ENCODE results near the gene MAB21L2. TPM values are rescaled to one million over a fixed set of nuclear protein-coding genes. Genes with fewer than 3 reads are reported as not detected.

MAB21L2 gene
- total RNA-seq, 1 donor from 2014 or later, result 0.05 TPM

DNA sequence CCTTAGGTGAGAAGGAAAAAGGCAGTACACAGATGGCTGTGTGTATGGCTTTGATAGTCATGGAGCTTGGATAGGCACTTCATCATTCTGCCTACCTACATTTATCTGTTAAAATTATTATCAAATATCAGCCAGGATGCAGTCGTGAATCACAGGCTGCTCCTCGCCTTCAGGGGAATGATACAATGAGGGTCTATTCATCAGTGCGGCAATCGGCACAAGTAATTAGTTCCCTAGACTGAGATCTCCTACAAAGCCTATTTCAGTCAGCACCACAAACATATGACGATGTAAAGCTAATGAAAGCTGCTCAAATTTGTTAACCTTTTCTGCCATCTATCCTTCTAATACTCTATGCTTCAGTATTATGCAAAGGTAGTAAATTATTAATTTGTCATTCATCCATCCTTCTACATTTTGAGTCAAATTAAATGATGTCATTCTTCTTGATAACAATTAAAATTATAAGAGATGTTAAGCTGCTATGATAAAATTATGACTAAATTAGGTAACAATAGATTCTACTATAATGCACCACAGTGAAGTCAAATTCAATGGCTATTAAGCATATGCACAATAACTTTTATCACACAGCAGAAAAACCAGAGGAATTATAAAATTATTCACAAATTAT, 19.0 kb downstream of the MAB21L2 start:
- intact Hi-C loops (cut with micrococcal nuclease), result no loop called here

GRCh38 chr4:150609131-150609530, 27.2 kb downstream of the MAB21L2 start:
- intact Hi-C loops (cut with micrococcal nuclease), result no loop called here

DNA sequence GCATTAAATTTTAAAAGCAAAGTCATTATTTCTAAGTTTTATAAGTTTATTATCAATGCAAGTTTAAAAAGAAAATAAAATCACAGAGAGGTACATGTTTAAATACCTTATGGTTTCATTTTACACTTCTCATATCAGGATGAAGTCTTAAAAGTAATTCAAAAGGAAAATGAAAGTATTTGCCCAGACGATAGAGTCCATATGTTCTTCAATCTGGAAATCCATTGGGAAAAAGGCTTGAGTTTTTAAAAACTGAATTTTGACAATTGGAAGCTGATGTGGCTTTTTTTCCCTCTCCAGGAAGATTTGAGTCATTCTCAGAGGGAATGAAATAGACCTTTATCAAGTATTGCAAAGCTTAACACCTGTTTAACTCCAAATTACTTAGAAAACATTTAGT, 37.1 kb downstream of the MAB21L2 start:
- intact Hi-C loops (cut with micrococcal nuclease), result no loop called here

GRCh38 chr4:150624055-150624454, 42.1 kb downstream of the MAB21L2 start:
- intact Hi-C loops (cut with micrococcal nuclease), result no loop called here

DNA sequence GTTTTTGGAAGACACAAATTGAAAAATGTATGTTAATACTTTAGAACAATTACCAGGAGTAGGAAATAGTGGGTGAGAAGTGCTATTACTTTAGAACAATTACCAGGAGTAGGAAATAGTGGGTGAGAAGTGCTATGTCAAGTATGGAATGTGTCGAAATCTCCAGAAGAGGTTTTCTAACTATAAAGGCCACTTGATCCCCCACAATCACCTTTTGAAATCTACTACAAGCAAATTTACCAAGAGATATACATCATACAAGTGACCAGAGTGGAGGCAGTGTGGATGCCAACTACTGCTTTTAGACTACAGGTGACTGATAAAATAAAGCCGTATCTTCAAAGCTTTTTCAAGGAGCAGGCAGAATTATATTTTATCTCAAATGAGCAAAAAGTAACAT, 43.1 kb downstream of the MAB21L2 start:
- intact Hi-C loops (cut with micrococcal nuclease), result no loop called here

DNA sequence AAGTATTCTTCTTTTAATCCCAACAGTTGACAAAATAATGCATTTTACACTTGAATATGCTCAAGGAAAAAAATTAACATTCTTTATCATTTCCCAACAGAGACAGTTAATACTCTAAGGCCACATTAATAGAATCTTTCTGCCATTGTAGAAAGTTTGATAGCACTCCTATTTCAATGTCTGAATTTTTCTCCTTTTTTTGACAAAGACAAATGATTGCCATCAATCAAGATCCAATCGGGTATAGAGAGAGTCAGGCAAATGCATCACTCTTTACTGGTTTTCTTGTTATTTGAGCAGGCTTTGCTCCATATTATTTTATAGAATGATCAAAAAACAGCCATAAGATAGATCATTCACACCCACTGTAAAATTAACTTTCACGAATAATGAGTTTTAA, 46.1 kb downstream of the MAB21L2 start:
- intact Hi-C loops (cut with micrococcal nuclease), result no loop called here

DNA sequence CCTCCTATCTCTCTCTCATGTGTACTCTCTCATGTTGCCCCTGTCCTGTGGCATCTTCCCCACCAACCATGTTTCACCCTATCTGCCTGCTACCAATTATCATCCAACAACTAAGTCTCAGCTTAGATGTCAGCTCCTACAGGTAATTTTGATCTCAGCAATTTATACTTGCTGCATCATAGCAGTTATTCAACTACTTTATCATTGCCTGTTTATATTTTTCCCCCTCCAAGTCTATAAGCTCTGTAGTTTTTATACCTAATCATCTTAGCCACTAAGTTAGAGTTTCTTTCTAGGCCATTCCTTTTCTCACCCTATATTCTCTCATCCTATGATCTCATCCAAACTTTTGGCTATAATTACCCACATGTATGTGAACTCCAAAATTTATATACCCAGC, 50.7 kb downstream of the MAB21L2 start:
- intact Hi-C loops (cut with micrococcal nuclease), result no loop called here

All from T-helper 2 cell treated with Interferon-gamma antibody and Interleukin-4, amounts not matched to agents 100 ng/mL and 5 ng/mL, for 36 hours (primary cell).